ENCODE results near the gene PTGFR.

The PTGFR gene, protein sequence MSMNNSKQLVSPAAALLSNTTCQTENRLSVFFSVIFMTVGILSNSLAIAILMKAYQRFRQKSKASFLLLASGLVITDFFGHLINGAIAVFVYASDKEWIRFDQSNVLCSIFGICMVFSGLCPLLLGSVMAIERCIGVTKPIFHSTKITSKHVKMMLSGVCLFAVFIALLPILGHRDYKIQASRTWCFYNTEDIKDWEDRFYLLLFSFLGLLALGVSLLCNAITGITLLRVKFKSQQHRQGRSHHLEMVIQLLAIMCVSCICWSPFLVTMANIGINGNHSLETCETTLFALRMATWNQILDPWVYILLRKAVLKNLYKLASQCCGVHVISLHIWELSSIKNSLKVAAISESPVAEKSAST

GRCh38 chr1:78490861-78491450 lies at the start of gene PTGFR:
Gene PTGFR (plus strand): TSS chr1:78490974. CDS start chr1:78492744, 1,770 bp downstream.
- DNase-seq: no peak

GRCh38 chr1:78441921-78442320 lies 48.9 kb upstream of the PTGFR start:
- no peak for DNase-seq

GRCh38 chr1:78447086-78447485 lies 43.7 kb upstream of the PTGFR start:
- no peak for DNase-seq

- no peak for DNase-seq
Observed at GRCh38 chr1:78464449-78464891, 26.3 kb upstream of the PTGFR start.

DNA sequence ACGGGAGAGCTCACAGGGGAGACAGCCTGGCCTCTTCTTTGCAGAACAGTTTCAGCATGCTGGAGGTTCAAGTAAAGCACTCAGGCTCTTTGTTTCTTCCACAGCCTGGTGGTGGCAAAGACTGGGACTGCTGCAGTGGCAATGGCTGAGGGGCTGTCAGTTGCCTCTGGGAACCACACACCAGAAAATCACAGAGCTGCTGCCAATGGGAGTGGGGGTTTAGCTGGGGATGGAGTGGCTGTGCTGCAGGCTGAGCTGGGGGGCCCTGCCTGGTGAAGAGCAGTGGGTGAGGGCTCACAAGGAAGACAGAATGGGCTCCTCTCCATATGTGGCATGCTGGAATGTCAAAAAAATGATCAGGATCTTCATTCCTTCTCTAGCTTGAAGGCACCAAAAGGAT lies 25.6 kb upstream of the PTGFR start:
- no peak for DNase-seq

DNA sequence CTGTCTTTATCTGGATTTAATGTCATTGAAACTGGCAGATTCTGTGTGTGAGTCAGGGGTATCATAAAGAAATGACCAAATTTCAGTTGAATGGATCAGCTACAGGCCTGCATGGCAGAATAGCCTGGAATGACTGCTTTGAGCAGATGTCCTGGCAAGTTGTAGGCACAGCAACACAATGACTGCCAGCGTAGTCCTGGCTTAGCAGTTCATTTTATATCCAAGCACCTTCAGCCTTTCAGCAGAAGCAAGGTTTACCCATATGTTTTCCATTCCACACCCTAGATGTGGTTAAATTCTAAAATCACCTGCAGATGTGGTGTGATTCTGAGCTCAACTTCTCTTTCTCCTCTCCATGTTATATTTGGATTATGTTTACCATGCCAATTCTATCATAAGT lies 22.3 kb upstream of the PTGFR start:
- DNase-seq: no peak

DNA sequence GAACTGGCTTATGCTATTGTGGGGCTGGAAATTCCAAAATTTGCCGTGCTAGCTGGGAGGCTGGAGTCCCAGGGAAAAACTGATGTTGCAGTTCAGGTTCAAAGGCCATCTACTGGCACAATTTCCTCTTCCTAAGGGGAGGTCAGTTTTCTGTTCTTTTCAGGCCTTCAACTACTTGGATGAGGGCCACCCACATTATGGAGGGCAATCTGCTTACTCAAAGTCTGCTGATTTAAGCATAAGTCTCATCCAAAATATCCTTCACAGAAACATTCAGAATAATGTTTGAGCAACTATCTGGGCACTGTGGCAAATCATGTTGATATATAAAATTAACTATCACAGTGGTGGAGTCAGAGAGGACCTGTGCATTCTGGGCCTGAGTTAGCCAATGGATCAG lies 21.2 kb upstream of the PTGFR start:
- no peak for DNase-seq

GRCh38 chr1:78471890-78472620 lies 18.7 kb upstream of the PTGFR start:
- DNase-seq: no peak

- DNase-seq: no peak
Observed at GRCh38 chr1:78472851-78473496, 17.8 kb upstream of the PTGFR start.

DNA sequence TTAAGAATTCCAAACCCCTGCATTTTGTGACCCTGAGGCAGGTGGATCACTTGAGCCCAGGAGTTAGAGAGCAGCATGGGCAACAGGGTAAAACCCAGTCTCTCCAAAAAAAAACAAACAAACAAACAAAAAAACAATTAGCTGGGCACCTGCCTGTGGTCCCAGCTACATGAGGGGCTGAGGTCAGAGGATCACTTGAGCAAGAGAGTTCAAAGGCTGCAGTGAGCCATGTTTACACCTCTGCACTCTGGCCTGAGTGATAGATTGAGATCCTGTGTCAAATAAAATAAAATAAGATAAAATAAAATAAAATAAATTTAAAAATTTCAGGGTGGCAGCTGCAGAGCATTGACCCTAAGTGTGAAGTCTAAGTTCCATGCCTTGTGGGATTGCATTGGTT lies 16.7 kb upstream of the PTGFR start:
- no peak for DNase-seq

DNA sequence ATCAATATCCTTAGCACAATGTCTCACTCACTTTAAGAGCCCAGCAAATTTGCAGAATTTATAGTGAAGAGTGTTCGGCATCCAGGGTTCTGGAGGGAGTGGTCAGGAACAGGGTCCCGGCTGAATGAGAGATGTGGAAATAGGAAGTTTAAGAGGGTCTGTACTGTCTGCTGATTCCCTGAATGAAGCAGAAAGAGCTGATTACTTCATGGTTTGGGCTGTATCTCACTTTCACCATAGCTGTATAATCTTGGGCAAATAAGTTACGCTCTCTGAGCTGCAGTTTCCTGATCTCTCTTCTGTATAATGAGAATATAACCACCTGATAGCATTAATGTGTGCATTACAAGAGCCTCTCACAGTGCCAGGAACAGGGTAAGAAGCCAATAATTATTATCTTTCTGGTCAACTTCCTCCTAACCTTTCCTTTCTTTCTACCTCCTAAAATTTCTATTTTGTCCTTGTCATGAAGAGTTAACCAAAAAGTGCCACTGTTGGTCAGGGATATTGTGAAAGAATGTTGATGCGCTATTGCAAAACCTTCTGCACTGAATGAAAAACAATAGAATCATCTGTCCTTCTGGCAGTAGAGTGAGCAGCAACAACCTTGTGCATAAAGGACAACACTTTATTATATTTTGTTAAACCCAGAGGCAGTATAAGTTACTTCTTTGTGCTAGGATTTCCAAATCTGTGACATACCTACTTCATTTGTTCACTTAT lies 14.7 kb upstream of the PTGFR start:
- DNase-seq: no peak

GRCh38 chr1:78483903-78484302 lies 6.9 kb upstream of the PTGFR start:
- DNase-seq: no peak

GRCh38 chr1:78491451-78492071 lies 787 bp downstream of the PTGFR start:
- DNase-seq: no peak

DNA sequence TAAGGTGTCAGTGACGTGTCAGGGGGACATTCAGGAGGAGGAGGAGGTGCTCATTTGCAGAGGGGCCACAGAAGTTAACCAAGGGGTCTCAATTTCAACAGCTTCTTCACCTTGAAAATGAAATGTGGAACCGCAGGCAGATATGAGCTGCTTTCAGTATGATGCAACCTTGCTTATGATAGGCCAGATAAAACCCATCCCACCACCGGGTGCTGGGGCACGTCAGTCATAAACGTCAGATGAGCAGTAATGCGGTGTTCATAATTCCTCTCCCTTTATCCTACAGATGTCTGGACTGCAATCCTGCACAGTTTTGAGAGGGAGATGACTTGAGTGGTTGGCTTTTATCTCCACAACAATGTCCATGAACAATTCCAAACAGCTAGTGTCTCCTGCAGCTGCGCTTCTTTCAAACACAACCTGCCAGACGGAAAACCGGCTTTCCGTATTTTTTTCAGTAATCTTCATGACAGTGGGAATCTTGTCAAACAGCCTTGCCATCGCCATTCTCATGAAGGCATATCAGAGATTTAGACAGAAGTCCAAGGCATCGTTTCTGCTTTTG lies 1.7 kb downstream of the PTGFR start:
- no peak for DNase-seq

DNA sequence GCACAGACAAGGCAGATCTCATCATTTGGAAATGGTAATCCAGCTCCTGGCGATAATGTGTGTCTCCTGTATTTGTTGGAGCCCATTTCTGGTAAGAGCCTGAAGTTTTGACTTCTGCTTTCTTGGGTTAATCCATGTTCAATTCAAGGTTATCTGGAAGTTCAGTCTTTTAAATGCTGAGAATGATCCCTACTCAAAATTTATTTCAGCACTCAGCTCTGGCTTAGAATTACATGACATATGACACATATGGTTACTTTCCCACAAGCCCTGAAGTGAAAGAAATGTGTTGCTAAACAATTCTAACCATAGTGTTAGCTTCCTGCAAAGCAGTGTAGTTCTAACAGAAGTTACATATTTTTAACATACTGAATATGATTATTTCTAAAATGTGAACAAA lies 2.7 kb downstream of the PTGFR start:
- no peak for DNase-seq

DNA sequence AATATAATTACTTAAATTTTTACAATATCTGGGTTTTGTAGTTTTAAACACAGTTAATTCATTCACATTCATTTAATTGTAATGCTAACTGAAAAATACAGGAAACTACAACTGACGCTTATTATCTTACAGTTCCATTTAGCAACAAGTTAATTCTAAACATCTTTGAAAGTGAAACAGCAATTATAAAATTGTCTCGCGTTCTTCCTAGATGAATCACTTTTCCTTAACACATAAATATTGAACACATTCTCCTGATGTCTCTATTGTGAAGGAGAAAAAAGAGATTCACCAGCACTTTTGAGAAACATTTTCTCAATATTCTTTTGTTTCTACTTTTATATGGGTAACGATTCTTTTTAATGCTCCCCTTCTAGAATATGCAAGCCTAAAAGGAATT lies 6.4 kb downstream of the PTGFR start:
- DNase-seq: no peak

GRCh38 chr1:78500529-78500928 lies 9.8 kb downstream of the PTGFR start:
- DNase-seq: no peak

GRCh38 chr1:78501203-78501602 lies 10.4 kb downstream of the PTGFR start:
- DNase-seq: no peak

DNA sequence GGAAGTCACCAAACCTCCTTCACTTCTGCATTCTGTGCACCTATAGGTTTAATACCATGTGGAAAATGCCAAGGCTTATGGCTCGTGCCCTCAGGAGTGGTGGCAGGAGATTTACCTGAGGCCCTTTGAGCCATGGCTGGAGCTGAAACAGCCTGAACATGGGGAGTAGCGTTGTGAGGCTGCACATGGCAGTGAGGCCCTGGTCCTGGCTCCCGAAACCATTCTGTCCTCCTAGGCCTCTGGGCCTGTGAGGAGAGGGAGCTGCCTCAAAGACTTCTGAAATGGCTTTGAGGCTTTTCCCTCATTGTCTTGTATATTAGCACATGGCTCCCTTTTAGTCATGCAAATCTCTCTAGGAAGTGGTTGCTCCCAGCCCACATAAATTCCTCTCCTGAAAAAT lies 20.6 kb downstream of the PTGFR start:
- no peak for DNase-seq

DNA sequence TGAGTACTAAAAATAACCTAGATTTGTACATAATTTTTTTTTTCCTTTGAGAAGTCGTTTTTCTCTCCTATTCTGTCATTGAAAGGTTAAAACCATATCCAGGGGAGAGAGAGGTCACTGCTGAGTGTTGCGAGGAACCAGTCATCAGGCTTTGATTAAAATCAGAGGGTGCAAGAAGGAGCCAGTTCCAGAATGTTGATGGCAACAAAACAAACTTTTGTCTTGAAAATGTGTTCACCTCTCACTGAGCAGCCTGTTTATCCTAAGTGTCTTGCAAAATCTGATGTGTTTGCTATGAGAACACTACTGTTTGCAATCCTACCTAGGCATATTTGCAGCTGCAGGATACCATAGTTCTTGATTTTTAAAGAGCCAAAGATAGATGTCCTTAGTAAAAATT lies 25.9 kb downstream of the PTGFR start:
- no peak for DNase-seq

DNA sequence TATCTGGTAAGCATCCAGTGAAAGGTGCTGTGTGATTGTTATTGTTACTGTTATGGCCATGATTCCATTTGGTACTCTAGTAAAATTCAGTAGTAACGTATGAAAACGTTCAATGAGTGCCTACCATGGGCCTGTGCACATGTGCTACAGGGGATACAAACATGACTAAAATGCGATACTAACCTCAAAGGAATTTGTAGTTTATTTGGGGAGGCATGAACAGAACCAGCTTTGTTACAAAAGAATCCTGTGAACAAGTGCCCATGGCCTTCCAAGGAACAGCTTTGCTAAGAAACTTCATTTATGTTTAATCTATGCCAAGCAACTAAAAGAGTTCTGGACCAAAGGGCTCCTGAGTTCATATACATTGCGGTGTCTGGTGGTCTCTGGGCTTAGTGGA lies 28.7 kb downstream of the PTGFR start:
- DNase-seq: no peak

DNA sequence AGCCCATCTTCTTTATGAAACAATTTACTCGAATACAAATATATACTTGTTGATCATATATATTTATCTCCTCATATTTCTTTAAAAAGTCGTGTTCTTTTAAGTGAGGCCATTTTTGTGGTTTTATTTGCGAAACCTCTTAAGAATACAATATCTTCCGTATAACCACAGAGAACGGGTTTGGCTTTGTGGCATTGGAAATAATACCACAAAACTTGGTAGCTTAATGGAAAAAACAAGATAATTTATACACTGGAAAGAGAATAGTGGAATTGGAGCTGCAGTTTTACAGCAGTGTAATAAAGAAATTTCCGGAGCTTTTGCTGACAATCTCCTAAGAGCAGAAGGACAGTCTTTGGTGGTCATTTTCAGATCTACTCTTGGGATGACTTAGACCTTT lies 29.4 kb downstream of the PTGFR start:
- DNase-seq: no peak

Measured in NCI-H1436 (cell line).